ENCODE measurements around the gene ZNF41.
"Not testable (repeated sequence)": the region's sequence is repeated elsewhere in the genome, so short reads cannot be mapped to it uniquely, and the experiment has no call there.

ZNF41 gene

GRCh38 chrX:47482512-47483305 lies at the start of gene ZNF41:
TSS of gene ZNF41 (minus strand) at chrX:47483222. CDS start at chrX:47467481, 15,741 bp downstream.
- no peak for DNase-seq

GRCh38 chrX:47530049-47530448 lies 47.0 kb upstream of the ZNF41 start:
- no peak for DNase-seq

- no peak for DNase-seq
Measured at GRCh38 chrX:47529548-47529947, 46.5 kb upstream of the ZNF41 start.

GRCh38 chrX:47523713-47524166 lies 40.7 kb upstream of the ZNF41 start:
- no peak for DNase-seq

- peak; percentile 11 for DNase-seq
Measured at GRCh38 chrX:47523297-47523696, 40.3 kb upstream of the ZNF41 start.

GRCh38 chrX:47518144-47518543 lies 35.1 kb upstream of the ZNF41 start:
- no peak for DNase-seq

- DNase-seq = no peak
Measured at GRCh38 chrX:47515941-47516665, 33.1 kb upstream of the ZNF41 start.

- DNase-seq = no peak
Measured at GRCh38 chrX:47514533-47515235, 31.7 kb upstream of the ZNF41 start.

GRCh38 chrX:47513034-47513965 lies 30.3 kb upstream of the ZNF41 start:
- DNase-seq = not testable (repeated sequence)

GRCh38 chrX:47512383-47512782 lies 29.4 kb upstream of the ZNF41 start:
- not testable (repeated sequence) for DNase-seq

GRCh38 chrX:47507153-47507867 lies 24.3 kb upstream of the ZNF41 start:
- no peak for DNase-seq

- DNase-seq = no peak
Measured at GRCh38 chrX:47503151-47503550, 20.1 kb upstream of the ZNF41 start.

GRCh38 chrX:47502316-47503125 lies 19.5 kb upstream of the ZNF41 start:
- no peak for DNase-seq

- DNase-seq = no peak
Measured at GRCh38 chrX:47501226-47502074, 18.4 kb upstream of the ZNF41 start.

GRCh38 chrX:47500554-47500953 lies 17.5 kb upstream of the ZNF41 start:
- DNase-seq = no peak

- no peak for DNase-seq
Measured at GRCh38 chrX:47499293-47499692, 16.3 kb upstream of the ZNF41 start.

- no peak for DNase-seq
Measured at GRCh38 chrX:47498411-47498810, 15.4 kb upstream of the ZNF41 start.

- no peak for DNase-seq
Measured at GRCh38 chrX:47497271-47497888, 14.4 kb upstream of the ZNF41 start.

GRCh38 chrX:47492133-47492532 lies 9.1 kb upstream of the ZNF41 start:
- not testable (repeated sequence) for DNase-seq

Data from cortex of kidney (tissue), 1 donor.